HL-60 (cell line): ENCODE data around the gene SUSD5.
"Not testable (repeated sequence)": the region's sequence is repeated elsewhere in the genome, so short reads cannot be mapped to it uniquely, and the experiment has no call there.

ENCODE experiments used
- DNase-seq, 2 experiments: peaks; one replicate each; pipeline ENCODE4 v3.0.0-alpha.2; 2010 to 2020; ENCODE audit warnings: low read depth in 1 of 2, low spot score in 1 of 2
- H3K27ac ChIP-seq: fragments of 250-450 bp; sonication (Bioruptor Pico); replicated peaks from 2 replicates; pipeline ENCODE4 v1.5.1; 2020; ENCODE audit warnings: mild to moderate bottlenecking, moderate library complexity
- H3K27me3 ChIP-seq: fragments of 250-450 bp; sonication (Bioruptor Pico); 2 replicates; pipeline ENCODE4 v1.5.1; 2021; ENCODE audit warnings: mild to moderate bottlenecking, moderate library complexity; ENCODE audit not compliant: insufficient read depth, poor library complexity, severe bottlenecking
- H3K4me3 ChIP-seq: replicated peaks from 2 replicates; pipeline ENCODE4 v1.5.1; 2011; ENCODE audit warnings: mild to moderate bottlenecking, control low read depth, low read length; ENCODE audit not compliant: insufficient read depth
- GABPA ChIP-seq: IDR thresholded peaks from 2 replicates; pipeline ENCODE4 v1.6.1; 2012; ENCODE audit warnings: low read depth
- POLR2AphosphoS5 ChIP-seq: IDR thresholded peaks from 2 replicates; pipeline ENCODE4 v1.6.1; 2012; ENCODE audit warnings: low read depth
- SPI1 ChIP-seq: IDR thresholded peaks from 2 replicates; pipeline ENCODE4 v1.6.1; 2012; ENCODE audit warnings: low read depth, mild to moderate bottlenecking, borderline replicate concordance
- TF ChIP-seq, protein P1 (sequence below): IDR thresholded peaks from 2 replicates; pipeline ENCODE4 v1.6.1; 2012; ENCODE audit warnings: low read depth; ENCODE audit not compliant: insufficient replicate concordance
- TF ChIP-seq, protein P2 (sequence below): IDR thresholded peaks from one replicate; pipeline ENCODE4 v1.5.1; 2011; ENCODE audit warnings: low read length, control low read depth, inconsistent platforms; ENCODE audit not compliant: insufficient read depth

Gene SUSD5

DNA sequence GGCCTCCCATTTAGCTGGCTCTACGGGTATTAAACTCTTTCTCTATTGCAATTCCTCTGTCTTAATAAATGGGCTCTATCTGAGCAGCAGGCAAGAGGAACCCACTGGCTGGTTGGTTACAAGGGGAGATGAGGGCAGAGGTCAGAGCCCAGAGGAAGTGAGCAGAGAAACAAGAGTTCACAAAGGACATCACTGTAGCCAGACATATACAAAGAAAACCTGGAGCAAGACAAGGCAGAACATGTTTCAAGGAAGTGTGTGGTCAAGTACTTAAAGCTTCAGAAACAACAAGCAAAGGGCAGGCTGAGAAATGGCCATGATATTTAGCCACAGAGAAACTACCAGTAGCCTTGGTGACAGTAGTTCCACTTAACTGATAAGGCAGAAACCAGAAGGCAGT, 24.3 kb downstream of the SUSD5 start:
- Histone ChIP-seq H3K27me3 (no peaks in the 10 kb centered on the region), H3K4me3 (no peak overlapping the region), H3K27ac (no peak overlapping the region)
- TF ChIP-seq, protein P1, sequence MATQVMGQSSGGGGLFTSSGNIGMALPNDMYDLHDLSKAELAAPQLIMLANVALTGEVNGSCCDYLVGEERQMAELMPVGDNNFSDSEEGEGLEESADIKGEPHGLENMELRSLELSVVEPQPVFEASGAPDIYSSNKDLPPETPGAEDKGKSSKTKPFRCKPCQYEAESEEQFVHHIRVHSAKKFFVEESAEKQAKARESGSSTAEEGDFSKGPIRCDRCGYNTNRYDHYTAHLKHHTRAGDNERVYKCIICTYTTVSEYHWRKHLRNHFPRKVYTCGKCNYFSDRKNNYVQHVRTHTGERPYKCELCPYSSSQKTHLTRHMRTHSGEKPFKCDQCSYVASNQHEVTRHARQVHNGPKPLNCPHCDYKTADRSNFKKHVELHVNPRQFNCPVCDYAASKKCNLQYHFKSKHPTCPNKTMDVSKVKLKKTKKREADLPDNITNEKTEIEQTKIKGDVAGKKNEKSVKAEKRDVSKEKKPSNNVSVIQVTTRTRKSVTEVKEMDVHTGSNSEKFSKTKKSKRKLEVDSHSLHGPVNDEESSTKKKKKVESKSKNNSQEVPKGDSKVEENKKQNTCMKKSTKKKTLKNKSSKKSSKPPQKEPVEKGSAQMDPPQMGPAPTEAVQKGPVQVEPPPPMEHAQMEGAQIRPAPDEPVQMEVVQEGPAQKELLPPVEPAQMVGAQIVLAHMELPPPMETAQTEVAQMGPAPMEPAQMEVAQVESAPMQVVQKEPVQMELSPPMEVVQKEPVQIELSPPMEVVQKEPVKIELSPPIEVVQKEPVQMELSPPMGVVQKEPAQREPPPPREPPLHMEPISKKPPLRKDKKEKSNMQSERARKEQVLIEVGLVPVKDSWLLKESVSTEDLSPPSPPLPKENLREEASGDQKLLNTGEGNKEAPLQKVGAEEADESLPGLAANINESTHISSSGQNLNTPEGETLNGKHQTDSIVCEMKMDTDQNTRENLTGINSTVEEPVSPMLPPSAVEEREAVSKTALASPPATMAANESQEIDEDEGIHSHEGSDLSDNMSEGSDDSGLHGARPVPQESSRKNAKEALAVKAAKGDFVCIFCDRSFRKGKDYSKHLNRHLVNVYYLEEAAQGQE: no peak
- DNase-seq: no peak

DNA sequence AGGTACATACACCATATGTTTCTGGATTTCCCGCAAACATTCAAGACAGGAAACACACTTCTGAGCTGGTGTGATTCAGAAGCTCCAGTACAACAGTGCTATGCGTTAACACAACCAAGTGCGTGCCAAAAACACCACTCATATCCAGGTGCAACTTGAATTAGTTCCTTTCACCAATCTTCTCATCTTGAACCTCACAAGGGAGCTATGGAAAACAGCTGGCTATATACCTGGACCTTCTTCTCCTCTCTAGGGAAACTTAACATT, 31.3 kb downstream of the SUSD5 start:
- Histone ChIP-seq H3K27me3 (no peaks in the 10 kb centered on the region), H3K27ac (no peak overlapping the region), H3K4me3 (no peak overlapping the region)
- TF ChIP-seq GABPA (no peak), POLR2AphosphoS5 (no peak), SPI1 (no peak)
- TF ChIP-seq, protein P2, sequence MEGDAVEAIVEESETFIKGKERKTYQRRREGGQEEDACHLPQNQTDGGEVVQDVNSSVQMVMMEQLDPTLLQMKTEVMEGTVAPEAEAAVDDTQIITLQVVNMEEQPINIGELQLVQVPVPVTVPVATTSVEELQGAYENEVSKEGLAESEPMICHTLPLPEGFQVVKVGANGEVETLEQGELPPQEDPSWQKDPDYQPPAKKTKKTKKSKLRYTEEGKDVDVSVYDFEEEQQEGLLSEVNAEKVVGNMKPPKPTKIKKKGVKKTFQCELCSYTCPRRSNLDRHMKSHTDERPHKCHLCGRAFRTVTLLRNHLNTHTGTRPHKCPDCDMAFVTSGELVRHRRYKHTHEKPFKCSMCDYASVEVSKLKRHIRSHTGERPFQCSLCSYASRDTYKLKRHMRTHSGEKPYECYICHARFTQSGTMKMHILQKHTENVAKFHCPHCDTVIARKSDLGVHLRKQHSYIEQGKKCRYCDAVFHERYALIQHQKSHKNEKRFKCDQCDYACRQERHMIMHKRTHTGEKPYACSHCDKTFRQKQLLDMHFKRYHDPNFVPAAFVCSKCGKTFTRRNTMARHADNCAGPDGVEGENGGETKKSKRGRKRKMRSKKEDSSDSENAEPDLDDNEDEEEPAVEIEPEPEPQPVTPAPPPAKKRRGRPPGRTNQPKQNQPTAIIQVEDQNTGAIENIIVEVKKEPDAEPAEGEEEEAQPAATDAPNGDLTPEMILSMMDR: no peak
- TF ChIP-seq, protein P1: no peak
- DNase-seq: no peak

DNA sequence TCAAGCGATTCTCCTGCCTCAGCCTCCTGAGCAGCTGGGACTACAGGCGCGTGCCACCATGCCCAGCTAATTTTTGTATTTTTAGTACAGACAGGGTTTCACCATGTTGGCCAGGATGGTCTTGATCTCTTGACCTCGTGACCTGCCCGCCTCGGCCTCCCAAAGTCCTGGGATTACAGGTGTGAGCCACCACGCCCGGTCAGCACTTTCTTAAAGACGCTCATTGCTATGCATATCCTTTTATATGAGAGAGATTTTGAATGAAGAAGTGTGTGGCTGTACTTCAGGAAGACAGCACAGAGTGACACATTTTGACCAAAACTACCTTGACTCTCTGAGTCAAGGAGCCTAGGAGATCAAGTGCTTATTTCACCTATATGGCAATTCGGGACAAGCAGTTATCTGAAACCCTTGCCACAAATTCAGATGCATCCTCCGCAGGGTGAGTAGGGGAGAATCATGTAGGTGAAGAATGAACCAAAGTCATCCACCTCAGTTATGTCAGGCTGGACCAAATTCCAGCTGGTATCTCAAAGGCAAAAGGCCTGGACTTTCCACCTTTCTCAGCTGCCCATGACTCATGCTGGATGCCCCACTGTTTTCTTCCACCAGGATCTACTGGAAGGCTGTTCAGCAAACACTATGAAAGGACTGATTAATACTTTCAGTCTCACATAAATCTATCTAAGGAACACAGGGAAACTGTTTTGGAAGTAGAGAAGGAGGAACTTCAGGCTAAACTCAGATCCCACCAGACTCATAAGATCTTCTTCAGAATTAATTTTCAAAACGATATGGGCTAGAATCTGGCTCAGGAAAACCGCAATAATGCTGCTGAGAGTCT, 31.9 kb downstream of the SUSD5 start:
- no peak for TF ChIP-seq GABPA
- TF ChIP-seq, protein P2: no peak
- no peak for TF ChIP-seq POLR2AphosphoS5
- no peak for TF ChIP-seq SPI1
- H3K27ac ChIP-seq: no peak overlapping the region
- no peaks in the 10 kb centered on the region for H3K27me3 ChIP-seq
- DNase-seq: no peak
- no peak overlapping the region for H3K4me3 ChIP-seq

DNA sequence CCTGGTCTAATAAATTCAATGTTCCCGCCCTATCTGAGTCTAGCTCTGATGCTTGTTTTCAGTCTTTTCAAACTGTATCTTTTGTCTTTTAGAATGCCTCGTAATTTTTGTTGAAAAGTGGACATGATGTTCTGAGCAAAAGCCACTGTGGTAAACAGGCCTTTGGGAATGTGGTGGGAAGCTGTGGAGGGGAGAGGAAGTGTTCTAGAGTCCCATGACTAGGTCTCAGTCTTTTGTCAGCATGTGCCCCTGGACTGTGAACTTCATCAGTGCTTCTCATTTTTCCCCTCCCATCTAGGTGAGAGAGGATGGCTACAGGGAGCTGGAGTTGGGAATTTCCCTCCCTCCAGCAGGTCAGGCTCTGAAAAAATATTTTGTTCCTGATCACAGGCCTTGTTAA, 33.7 kb downstream of the SUSD5 start:
- TF ChIP-seq SPI1 (no peak), GABPA (no peak), POLR2AphosphoS5 (no peak)
- TF ChIP-seq, protein P1: no peak
- TF ChIP-seq, protein P2: no peak
- DNase-seq: no peak
- no peak overlapping the region for H3K27ac ChIP-seq
- no peaks in the 10 kb centered on the region for H3K27me3 ChIP-seq
- H3K4me3 ChIP-seq: no peak overlapping the region

DNA sequence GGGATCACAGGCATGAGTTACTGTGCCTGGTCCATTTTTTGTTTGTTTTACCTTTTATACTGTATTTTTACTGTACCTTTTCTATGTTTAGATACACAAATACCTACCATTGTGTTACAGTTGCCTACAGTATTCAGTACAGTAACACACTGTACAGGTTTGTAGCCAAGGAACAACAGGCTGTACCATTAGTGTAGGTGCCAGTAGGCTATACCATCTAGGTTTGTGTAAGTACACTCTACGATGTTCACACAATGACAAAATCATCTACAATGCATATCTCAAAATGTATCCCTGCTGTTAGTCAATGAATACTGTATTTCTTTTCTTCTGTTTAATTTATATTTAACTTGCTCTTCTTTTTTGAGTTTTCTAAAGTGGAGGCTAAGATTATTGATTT, 37.0 kb downstream of the SUSD5 start:
- H3K27ac ChIP-seq, DNase-seq, H3K27me3 ChIP-seq, H3K4me3 ChIP-seq: not testable (repeated sequence)
